Skin epidermis (tissue), 12 donors: Measurements from ENCODE around the gene ZNF236.
"Not testable (repeated sequence)": the region's sequence is repeated elsewhere in the genome, so short reads cannot be mapped to it uniquely, and the experiment has no call there.

Experiments used
- H3K27ac ChIP-seq, 21 experiments: fragments of 200-600 bp; sonication (generic) in 11 of 21; one replicate each; pipeline ENCODE4 v1.5.0; 2020; ENCODE audit warnings: mild to moderate bottlenecking in 3 of 21, inconsistent platforms in 2 of 21, moderate library complexity in 2 of 21
- H3K4me3 ChIP-seq, 7 experiments: fragments of 200-600 bp; sonication (generic) in 2 of 7; one replicate each; pipeline ENCODE4 v1.5.0; 2020; ENCODE audit warnings: inconsistent platforms in 2 of 7, mild to moderate bottlenecking in 2 of 7, moderate library complexity in 1 of 7

ZNF236 gene

GRCh38 chr18:77012120-77012519 lies 189.8 kb downstream of the ZNF236 start:
- H3K27ac ChIP-seq: peak overlapping the region in 3 of 21 experiments; percentile 18 to 39 (median 21)
- H3K4me3 ChIP-seq: no peak overlapping the region

GRCh38 chr18:77012806-77013541 lies 190.6 kb downstream of the ZNF236 start:
- Histone ChIP-seq H3K27ac (peak overlapping the region in 5 of 21 experiments; percentile 7 to 51 (median 39)), H3K4me3 (no peak overlapping the region)

- no peak overlapping the region for H3K4me3 ChIP-seq
- H3K27ac ChIP-seq: peak overlapping the region in 16 of 21 experiments; percentile 6 to 71 (median 44)
Measured at GRCh38 chr18:77013811-77014521, 191.6 kb downstream of the ZNF236 start.

GRCh38 chr18:77014538-77014937 lies 192.2 kb downstream of the ZNF236 start:
- H3K4me3 ChIP-seq: no peak overlapping the region

GRCh38 chr18:77015169-77015568 lies 192.8 kb downstream of the ZNF236 start:
- H3K4me3 ChIP-seq: no peak overlapping the region
- peak overlapping the region in 2 of 21 experiments; percentile 34 to 65 for H3K27ac ChIP-seq

More at GRCh38 chr18:77014538-77014937, 192.2 kb downstream of the ZNF236 start:
- H3K27ac ChIP-seq: peak overlapping the region in 11 of 21 experiments; percentile 19 to 71 (median 51)

GRCh38 chr18:77015771-77016710 lies 193.7 kb downstream of the ZNF236 start:
- H3K4me3 ChIP-seq: no peak overlapping the region
- H3K27ac ChIP-seq: peak overlapping the region in 1 of 21 experiments; percentile 65

GRCh38 chr18:77016936-77017335 lies 194.6 kb downstream of the ZNF236 start:
- H3K4me3 ChIP-seq: no peak overlapping the region
- no peak overlapping the region for H3K27ac ChIP-seq

- H3K27ac ChIP-seq: no peak overlapping the region
- no peak overlapping the region for H3K4me3 ChIP-seq
Measured at GRCh38 chr18:77017355-77017754, 195.0 kb downstream of the ZNF236 start.

- not testable (repeated sequence) for H3K4me3 ChIP-seq, H3K27ac ChIP-seq
Measured at GRCh38 chr18:77018650-77019049, 196.3 kb downstream of the ZNF236 start.

- no peak overlapping the region for H3K27ac ChIP-seq
- H3K4me3 ChIP-seq: no peak overlapping the region
Measured at GRCh38 chr18:77019641-77020040, 197.3 kb downstream of the ZNF236 start.
